Lower leg skin (tissue), 3 donors: ENCODE results near the gene PLD1.

Experiments
- POLR2A ChIP-seq, 2 donors: fragments of 450-650 bp; IDR thresholded peaks; one replicate each; pipeline ENCODE4 v1.6.1; 2016 to 2017; ENCODE audit warnings: antibody characterized with exemption in 2 of 2, mild to moderate bottlenecking in 1 of 2, moderate library complexity in 1 of 2
- TF ChIP-seq, protein P1 (sequence below), 3 donors: fragments of 450-650 bp; IDR thresholded peaks; one replicate each; pipeline ENCODE4 v1.5.1; 2016; ENCODE audit warnings: antibody characterized with exemption in 3 of 3, mild to moderate bottlenecking in 3 of 3, moderate library complexity in 2 of 3

DNA sequence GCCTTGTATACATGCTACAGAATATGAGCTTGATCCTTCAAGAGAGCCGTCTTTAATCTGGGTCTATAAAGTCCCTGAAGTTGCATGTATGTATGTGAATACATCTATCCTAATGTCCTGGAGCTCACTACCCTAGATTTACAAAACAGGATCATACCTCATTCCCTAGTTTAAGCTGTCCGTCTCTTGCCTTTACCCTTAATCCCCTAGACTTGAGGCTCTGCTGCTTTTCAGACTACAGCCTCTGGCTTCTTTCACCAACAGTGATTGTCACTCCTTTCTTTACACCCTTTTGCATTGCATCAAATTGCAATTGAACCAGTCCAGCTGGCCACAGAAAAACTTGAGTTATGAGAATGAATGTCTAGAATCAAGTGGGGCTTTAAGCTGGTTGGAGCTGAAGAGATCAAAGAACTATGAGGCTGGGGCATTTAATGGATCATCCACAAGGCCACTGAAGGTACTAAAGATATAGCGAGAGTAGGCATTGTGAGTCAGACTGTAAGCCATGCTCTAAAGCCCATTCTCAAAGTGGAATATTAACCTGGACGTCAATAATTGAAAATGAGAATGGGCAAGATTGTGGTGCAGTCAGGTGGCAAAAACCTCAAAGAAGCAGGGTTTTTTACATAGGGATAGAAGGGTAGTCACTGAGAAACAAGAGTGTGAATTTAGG is 12.3 kb upstream of the PLD1 start:
- TF ChIP-seq, protein P1, sequence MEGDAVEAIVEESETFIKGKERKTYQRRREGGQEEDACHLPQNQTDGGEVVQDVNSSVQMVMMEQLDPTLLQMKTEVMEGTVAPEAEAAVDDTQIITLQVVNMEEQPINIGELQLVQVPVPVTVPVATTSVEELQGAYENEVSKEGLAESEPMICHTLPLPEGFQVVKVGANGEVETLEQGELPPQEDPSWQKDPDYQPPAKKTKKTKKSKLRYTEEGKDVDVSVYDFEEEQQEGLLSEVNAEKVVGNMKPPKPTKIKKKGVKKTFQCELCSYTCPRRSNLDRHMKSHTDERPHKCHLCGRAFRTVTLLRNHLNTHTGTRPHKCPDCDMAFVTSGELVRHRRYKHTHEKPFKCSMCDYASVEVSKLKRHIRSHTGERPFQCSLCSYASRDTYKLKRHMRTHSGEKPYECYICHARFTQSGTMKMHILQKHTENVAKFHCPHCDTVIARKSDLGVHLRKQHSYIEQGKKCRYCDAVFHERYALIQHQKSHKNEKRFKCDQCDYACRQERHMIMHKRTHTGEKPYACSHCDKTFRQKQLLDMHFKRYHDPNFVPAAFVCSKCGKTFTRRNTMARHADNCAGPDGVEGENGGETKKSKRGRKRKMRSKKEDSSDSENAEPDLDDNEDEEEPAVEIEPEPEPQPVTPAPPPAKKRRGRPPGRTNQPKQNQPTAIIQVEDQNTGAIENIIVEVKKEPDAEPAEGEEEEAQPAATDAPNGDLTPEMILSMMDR (IDR thresholded peaks at IDR 0.05): no peak
- TF ChIP-seq POLR2A (IDR thresholded peaks at IDR 0.05): no peak
